NK-92 treated with Interleukin-12 subunit alpha and Interleukin-12 subunit beta, amount 100 ng/mL, for 24 hours (cell line): ENCODE results near the gene SLC6A12.

Experiments used
- DNase-seq: peaks from one replicate; lab custom pipeline; 2025; lab: John Stamatoyannopoulos, UW

Gene SLC6A12

GRCh38 chr12:177980-178828 is 35.8 kb downstream of the SLC6A12 start:
- no peak for DNase-seq

- DNase-seq, result no peak
These were observed 36.5 kb downstream of the SLC6A12 start for GRCh38 chr12:177336-177979.

- no peak for DNase-seq
These were observed 37.4 kb downstream of the SLC6A12 start for GRCh38 chr12:176321-177181.

GRCh38 chr12:175759-176158 is 38.2 kb downstream of the SLC6A12 start:
- DNase-seq, result no peak

- no peak for DNase-seq
These were observed 38.7 kb downstream of the SLC6A12 start for GRCh38 chr12:175250-175649.

GRCh38 chr12:174596-174995 is 39.4 kb downstream of the SLC6A12 start:
- no peak for DNase-seq

- DNase-seq, result no peak
These were observed 39.8 kb downstream of the SLC6A12 start for GRCh38 chr12:174124-174523.

- no peak for DNase-seq
These were observed 41.2 kb downstream of the SLC6A12 start for GRCh38 chr12:172732-173161.

GRCh38 chr12:171743-172676 is 41.9 kb downstream of the SLC6A12 start:
- no peak for DNase-seq

GRCh38 chr12:171276-171675 is 42.7 kb downstream of the SLC6A12 start:
- DNase-seq, result no peak

- no peak for DNase-seq
These were observed 43.4 kb downstream of the SLC6A12 start for GRCh38 chr12:170371-171225.

GRCh38 chr12:169528-170370 is 44.2 kb downstream of the SLC6A12 start:
- no peak for DNase-seq

GRCh38 chr12:168763-169525 is 45.0 kb downstream of the SLC6A12 start:
- no peak for DNase-seq

- no peak for DNase-seq
These were observed 45.9 kb downstream of the SLC6A12 start for GRCh38 chr12:167959-168600.

GRCh38 chr12:166425-167075 is 47.4 kb downstream of the SLC6A12 start:
- DNase-seq, result no peak

- no peak for DNase-seq
These were observed 48.0 kb downstream of the SLC6A12 start for GRCh38 chr12:165862-166368.

- no peak for DNase-seq
These were observed 49.8 kb downstream of the SLC6A12 start for GRCh38 chr12:164207-164606.
